GM23248 (cell line): ENCODE measurements around the gene GPR35.

Experiments used
- EZH2 ChIP-seq: fragments of 200-600 bp; sonication (generic); IDR thresholded peaks from 2 replicates; pipeline ENCODE4 v1.6.1; 2018; ENCODE audit warnings: antibody characterized with exemption, mild to moderate bottlenecking; ENCODE audit not compliant: insufficient read depth, poor library complexity, severe bottlenecking
- EZH2phosphoT487 ChIP-seq: fragments of 200-600 bp; sonication (generic); IDR thresholded peaks from 2 replicates; pipeline ENCODE4 v1.6.1; 2018; ENCODE audit warnings: antibody characterized with exemption, moderate library complexity, mild to moderate bottlenecking, low read depth; ENCODE audit not compliant: insufficient read depth

- TF ChIP-seq EZH2phosphoT487 (no peak), EZH2 (no peak)
Measured at GRCh38 chr2:240590681-240591111, 34.6 kb upstream of the GPR35 start.
